ENCODE data around the gene HJURP.

The HJURP gene

DNA sequence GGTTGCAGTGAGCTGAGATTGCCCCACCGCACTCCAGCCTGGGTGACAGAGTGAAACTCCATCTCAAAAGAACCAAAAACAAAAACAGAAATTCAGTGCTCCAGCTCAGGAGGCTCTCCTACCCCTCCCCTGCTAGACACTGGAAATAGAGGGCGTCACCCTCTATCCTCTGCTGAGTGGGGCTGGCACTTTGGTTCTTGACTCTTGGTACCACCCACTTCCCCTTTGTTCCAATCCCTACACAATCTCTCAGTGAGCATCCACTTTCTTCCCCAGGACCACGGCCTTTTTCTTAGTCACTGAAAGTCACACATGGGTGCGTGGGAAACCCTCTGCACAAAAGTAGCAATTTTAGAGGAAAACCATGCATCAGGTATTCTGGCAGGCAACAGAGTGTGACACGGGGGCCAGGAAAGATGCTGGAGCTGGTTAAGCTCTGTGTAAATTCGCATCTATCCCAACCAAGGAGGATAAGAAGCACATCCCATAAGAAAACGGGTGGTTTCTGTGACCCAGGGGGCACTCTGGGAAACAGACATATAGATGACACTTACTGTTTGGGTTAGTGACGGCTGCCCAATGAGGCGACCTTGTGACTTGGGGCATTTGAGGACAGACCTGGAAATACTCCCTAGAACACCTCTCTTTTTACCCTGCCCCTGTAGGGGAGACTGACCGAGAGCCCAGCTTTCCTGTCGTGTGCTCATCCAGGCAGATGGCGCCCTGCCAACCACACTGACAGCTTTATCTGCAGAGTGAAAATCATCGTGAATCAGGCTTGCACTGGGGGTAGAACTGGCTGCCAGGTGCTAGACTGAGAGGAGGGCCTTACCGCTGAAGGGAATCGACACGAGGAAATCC is 7.7 kb downstream of the HJURP start:
- Histone ChIP-seq H2AFZ (ENCODE audit: low read length) (no peak overlapping the region), H4K20me1 (ENCODE audit: insufficient read depth, low read length, poor library complexity, severe bottlenecking) (peaks cover 53% of the 10 kb centered on the region), H3K9me2 (replicated peaks; ENCODE audit: low read depth, low read length) (no peaks in the 10 kb centered on the region), H3K9me3 (ENCODE audit: insufficient read depth, low read depth, low read length) (no peaks in the 10 kb centered on the region), H3K36me3 (ENCODE audit: insufficient read depth, low read length) (peaks cover 96% of the 10 kb centered on the region), H3K27me3 (ENCODE audit: insufficient read depth, low read length, poor library complexity, severe bottlenecking) (no peaks in the 10 kb centered on the region), H3F3A (ENCODE audit: low read depth) (no peaks in the 10 kb centered on the region), H3K9ac (ENCODE audit: low read depth, low read length, poor library complexity, severe bottlenecking) (no peak overlapping the region), H3K4me1 (ENCODE audit: insufficient read depth, low read length, poor library complexity, severe bottlenecking) (peaks cover 42% of the 10 kb centered on the region), H3K4me3 (ENCODE audit: low read length, poor library complexity, severe bottlenecking) (peak overlapping the region; percentile 19), H3K4me2 (ENCODE audit: low read depth, low read length, poor library complexity, severe bottlenecking) (peak overlapping the region; percentile 52), H3K79me2 (ENCODE audit: insufficient read depth, low read length) (peaks cover 100% of the 10 kb centered on the region)
- TF ChIP-seq EZH2phosphoT487 (IDR thresholded peaks at IDR 0.05; ENCODE audit: borderline replicate concordance): no peak
- TF ChIP-seq, protein P1, sequence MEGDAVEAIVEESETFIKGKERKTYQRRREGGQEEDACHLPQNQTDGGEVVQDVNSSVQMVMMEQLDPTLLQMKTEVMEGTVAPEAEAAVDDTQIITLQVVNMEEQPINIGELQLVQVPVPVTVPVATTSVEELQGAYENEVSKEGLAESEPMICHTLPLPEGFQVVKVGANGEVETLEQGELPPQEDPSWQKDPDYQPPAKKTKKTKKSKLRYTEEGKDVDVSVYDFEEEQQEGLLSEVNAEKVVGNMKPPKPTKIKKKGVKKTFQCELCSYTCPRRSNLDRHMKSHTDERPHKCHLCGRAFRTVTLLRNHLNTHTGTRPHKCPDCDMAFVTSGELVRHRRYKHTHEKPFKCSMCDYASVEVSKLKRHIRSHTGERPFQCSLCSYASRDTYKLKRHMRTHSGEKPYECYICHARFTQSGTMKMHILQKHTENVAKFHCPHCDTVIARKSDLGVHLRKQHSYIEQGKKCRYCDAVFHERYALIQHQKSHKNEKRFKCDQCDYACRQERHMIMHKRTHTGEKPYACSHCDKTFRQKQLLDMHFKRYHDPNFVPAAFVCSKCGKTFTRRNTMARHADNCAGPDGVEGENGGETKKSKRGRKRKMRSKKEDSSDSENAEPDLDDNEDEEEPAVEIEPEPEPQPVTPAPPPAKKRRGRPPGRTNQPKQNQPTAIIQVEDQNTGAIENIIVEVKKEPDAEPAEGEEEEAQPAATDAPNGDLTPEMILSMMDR (conservative IDR thresholded peaks at IDR 0.05; ENCODE audit: low read length): no peak

DNA sequence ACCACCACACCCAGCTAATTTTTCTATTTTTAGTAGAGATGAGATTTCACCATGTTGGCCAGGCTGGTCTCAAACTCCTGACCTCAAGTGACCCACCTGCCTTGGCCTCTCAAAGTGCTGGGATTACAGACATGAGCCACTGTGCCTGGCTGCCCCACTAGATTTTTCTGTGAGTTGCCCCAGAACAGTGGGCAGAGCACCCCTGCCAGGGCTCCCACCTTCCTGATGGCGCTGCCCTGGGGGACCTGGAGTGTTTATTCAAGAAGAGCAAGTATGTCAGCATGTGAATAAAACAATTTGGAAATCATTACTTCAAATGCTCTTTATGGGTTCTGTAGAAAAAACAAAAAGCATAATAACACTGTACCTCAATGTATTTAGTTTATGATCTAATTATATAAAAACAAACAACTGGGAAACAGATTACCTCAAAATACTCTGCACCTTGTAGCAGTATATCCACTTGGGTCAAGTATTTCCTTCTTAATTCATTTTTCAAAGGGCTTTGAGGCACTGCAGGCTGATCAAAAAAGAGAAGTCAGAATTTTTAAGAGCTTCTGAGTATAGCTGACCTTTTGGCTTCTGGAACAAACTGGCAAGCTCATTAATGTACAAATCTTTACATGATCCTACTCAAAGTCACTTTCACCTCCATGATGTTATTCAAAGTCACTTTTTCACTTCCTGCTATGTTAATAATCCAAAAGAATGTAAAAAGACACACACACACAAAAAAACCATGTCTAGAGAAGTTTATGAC is 8.9 kb downstream of the HJURP start:
- H3K36me3 ChIP-seq (ENCODE audit: insufficient read depth, low read length): peaks cover 99% of the 10 kb centered on the region
- H3F3A ChIP-seq (ENCODE audit: low read depth): no peaks in the 10 kb centered on the region
- no peaks in the 10 kb centered on the region for H3K9me2 ChIP-seq (replicated peaks; ENCODE audit: low read depth, low read length)
- no peak overlapping the region for H3K9ac ChIP-seq (ENCODE audit: low read depth, low read length, poor library complexity, severe bottlenecking)
- H3K4me1 ChIP-seq (ENCODE audit: insufficient read depth, low read length, poor library complexity, severe bottlenecking): peaks cover 40% of the 10 kb centered on the region
- no peaks in the 10 kb centered on the region for H3K9me3 ChIP-seq (ENCODE audit: insufficient read depth, low read depth, low read length)
- no peak overlapping the region for H3K4me2 ChIP-seq (ENCODE audit: low read depth, low read length, poor library complexity, severe bottlenecking)
- no peak for TF ChIP-seq EZH2phosphoT487 (IDR thresholded peaks at IDR 0.05; ENCODE audit: borderline replicate concordance)
- TF ChIP-seq, protein P1 (conservative IDR thresholded peaks at IDR 0.05; ENCODE audit: low read length): no peak
- peaks cover 100% of the 10 kb centered on the region for H3K79me2 ChIP-seq (ENCODE audit: insufficient read depth, low read length)
- no peaks in the 10 kb centered on the region for H3K27me3 ChIP-seq (ENCODE audit: insufficient read depth, low read length, poor library complexity, severe bottlenecking)
- no peak overlapping the region for H2AFZ ChIP-seq (ENCODE audit: low read length)
- H3K4me3 ChIP-seq (ENCODE audit: low read length, poor library complexity, severe bottlenecking): no peak overlapping the region
- H4K20me1 ChIP-seq (ENCODE audit: insufficient read depth, low read length, poor library complexity, severe bottlenecking): peaks cover 51% of the 10 kb centered on the region

DNA sequence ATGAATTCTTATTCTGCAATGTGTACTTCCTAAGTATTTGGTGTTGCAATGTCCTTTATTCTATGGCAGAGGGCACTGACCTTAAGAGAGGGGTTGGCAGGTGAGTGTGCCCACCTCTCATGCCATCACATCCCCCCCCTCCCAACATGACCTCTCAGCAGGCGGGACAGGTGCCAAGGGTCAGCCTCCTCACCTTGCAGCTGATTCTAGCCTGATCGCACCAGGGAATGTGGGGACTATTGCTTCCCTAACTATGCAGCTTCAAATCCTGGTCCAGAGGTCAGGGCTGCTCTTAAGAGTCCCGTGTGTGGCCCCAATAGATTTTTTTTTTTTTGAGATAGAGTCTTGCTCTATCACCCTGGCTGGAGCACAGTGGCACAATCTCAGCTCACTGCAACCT is 9.5 kb downstream of the HJURP start:
- TF ChIP-seq, protein P1 (conservative IDR thresholded peaks at IDR 0.05; ENCODE audit: low read length): no peak
- no peak for TF ChIP-seq EZH2phosphoT487 (IDR thresholded peaks at IDR 0.05; ENCODE audit: borderline replicate concordance)
- Histone ChIP-seq H3K4me2 (ENCODE audit: low read depth, low read length, poor library complexity, severe bottlenecking) (no peak overlapping the region), H3K9ac (ENCODE audit: low read depth, low read length, poor library complexity, severe bottlenecking) (no peak overlapping the region), H3K4me3 (ENCODE audit: low read length, poor library complexity, severe bottlenecking) (no peak overlapping the region), H3K27me3 (ENCODE audit: insufficient read depth, low read length, poor library complexity, severe bottlenecking) (no peaks in the 10 kb centered on the region), H3K9me2 (replicated peaks; ENCODE audit: low read depth, low read length) (no peaks in the 10 kb centered on the region), H3K9me3 (ENCODE audit: insufficient read depth, low read depth, low read length) (no peaks in the 10 kb centered on the region), H3F3A (ENCODE audit: low read depth) (no peaks in the 10 kb centered on the region), H3K36me3 (ENCODE audit: insufficient read depth, low read length) (peaks cover 99% of the 10 kb centered on the region), H3K4me1 (ENCODE audit: insufficient read depth, low read length, poor library complexity, severe bottlenecking) (peaks cover 40% of the 10 kb centered on the region), H3K79me2 (ENCODE audit: insufficient read depth, low read length) (peaks cover 100% of the 10 kb centered on the region), H2AFZ (ENCODE audit: low read length) (no peak overlapping the region), H4K20me1 (ENCODE audit: insufficient read depth, low read length, poor library complexity, severe bottlenecking) (peaks cover 52% of the 10 kb centered on the region)
